ENCODE measurements around the gene SESTD1. TPM values are rescaled to one million over a fixed set of nuclear protein-coding genes. Genes with fewer than 3 reads are reported as not detected.

Gene SESTD1
- total and polyA plus RNA-seq, 11 donors, result 2.9 to 48.7 (median 31.8) TPM

- WGBS, 4 donors, result 88 to 99% (median 92%) methylated on average over 1 of the region's 1 CpG
- intact Hi-C loops (cut with DNase I), result loop anchor here in 4 of 10 donors (10.0 kb wide), 4 partner anchors 78 to 208 kb away; no protein-coding TSS in a partner anchor
- DNase-seq, result no peak
Measured at GRCh38 chr2:179123272-179123662, 141.4 kb downstream of the SESTD1 start.

DNA sequence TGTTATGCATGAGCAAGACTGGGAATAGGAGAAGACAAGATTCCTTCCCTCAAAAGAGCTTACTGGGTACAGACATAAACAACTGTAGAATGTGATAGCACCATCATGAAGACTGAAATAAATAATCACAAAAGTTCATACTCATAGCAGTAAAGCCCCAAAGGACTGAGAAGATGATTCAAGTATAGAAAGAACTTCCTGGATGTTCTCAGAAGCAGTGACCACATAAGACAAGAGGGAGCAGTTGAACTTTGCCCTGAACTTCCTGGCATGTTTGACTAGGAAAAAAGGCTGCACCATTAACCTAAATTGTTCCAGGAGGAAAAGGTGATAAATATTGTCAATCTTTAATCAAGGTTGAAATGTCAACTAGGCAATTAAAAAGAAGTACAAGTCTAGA, 156.9 kb downstream of the SESTD1 start:
- TF ChIP-seq CTCF (IDR thresholded peaks at IDR 0.05) (no peak), POLR2A (IDR thresholded peaks at IDR 0.05) (no peak)
- Histone ChIP-seq H3K36me3 (peaks cover 0 to 59% (median 32%) of the 10 kb centered on the region in 9 donors), H3K27ac (no peak overlapping the region), H3K9me3 (no peaks in the 10 kb centered on the region), H3K4me3 (no peak overlapping the region), H3K4me1 (peaks cover 0 to 20% (median 11%) of the 10 kb centered on the region in 12 donors), H3K27me3 (no peaks in the 10 kb centered on the region)
- intact Hi-C loops (cut with DNase I), result no loop called here
- peak in 1 of 4 donors; percentile 13 for ATAC-seq
- DNase-seq, result no peak

More at GRCh38 chr2:179123272-179123662, 141.4 kb downstream of the SESTD1 start:
- Histone ChIP-seq H3K27me3 (no peaks in the 10 kb centered on the region), H3K36me3 (peaks cover 0 to 54% (median 34%) of the 10 kb centered on the region in 9 donors), H3K4me1 (peaks cover 0 to 10% (median 0%) of the 10 kb centered on the region in 12 donors), H3K27ac (peak overlapping the region in 1 of 12 donors; percentile 70), H3K9me3 (no peaks in the 10 kb centered on the region), H3K4me3 (no peak overlapping the region)
- TF ChIP-seq CTCF (IDR thresholded peaks at IDR 0.05) (no peak), POLR2A (IDR thresholded peaks at IDR 0.05) (no peak)
- no peak for ATAC-seq

GRCh38 chr2:179106676-179107428, 157.8 kb downstream of the SESTD1 start:
- no peak for TF ChIP-seq CTCF (IDR thresholded peaks at IDR 0.05)
- TF ChIP-seq POLR2A (IDR thresholded peaks at IDR 0.05), result no peak
- DNase-seq, result peak in 4 of 5 donors; percentile 25 to 63 (median 42)
- peak overlapping the region in 6 of 12 donors; percentile 5 to 41 (median 15) for H3K27ac ChIP-seq
- WGBS, 4 donors, result 39 to 55% (median 46%) methylated on average over 3 of the region's 3 CpGs
- intact Hi-C loops (cut with DNase I), result no loop called here
- peaks cover 0 to 20% (median 11%) of the 10 kb centered on the region in 12 donors for H3K4me1 ChIP-seq
- peak; percentile 56 to 90 (median 86) for ATAC-seq
- no peak overlapping the region for H3K4me3 ChIP-seq
- H3K9me3 ChIP-seq, result no peaks in the 10 kb centered on the region
- H3K36me3 ChIP-seq, result peaks cover 0 to 50% (median 26%) of the 10 kb centered on the region in 9 donors
- H3K27me3 ChIP-seq, result no peaks in the 10 kb centered on the region

DNA sequence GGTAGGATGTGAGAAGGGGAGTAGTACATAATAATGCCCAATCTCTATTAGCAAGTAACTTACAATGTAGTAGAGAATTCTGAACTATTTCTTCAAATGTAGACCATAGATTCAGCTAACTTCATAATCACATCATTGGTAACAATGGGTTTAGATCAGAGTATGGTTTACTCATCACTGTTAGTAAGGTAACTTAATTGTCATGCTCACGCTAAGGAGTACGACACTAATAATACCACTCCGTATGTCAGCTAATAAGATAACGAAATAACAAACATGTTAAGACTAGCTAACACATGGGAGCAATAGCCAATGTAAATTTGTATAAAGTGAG, 158.3 kb downstream of the SESTD1 start:
- TF ChIP-seq CTCF (IDR thresholded peaks at IDR 0.05), result no peak
- no peak for TF ChIP-seq POLR2A (IDR thresholded peaks at IDR 0.05)
- WGBS, 4 donors, result 66 to 87% (median 74%) methylated on average over 4 of the region's 4 CpGs
- H3K9me3 ChIP-seq, result no peaks in the 10 kb centered on the region
- DNase-seq (no peak), ATAC-seq (no peak)
- intact Hi-C loops (cut with DNase I), result no loop called here
- peaks cover 0 to 20% (median 11%) of the 10 kb centered on the region in 12 donors for H3K4me1 ChIP-seq
- H3K27me3 ChIP-seq, result no peaks in the 10 kb centered on the region
- peaks cover 0 to 45% (median 20%) of the 10 kb centered on the region in 9 donors for H3K36me3 ChIP-seq
- no peak overlapping the region for H3K4me3 ChIP-seq
- peak overlapping the region in 3 of 12 donors; percentile 14 to 41 (median 22) for H3K27ac ChIP-seq

Measured in heart left ventricle (tissue), 16 donors.